WTC11 (cell line): ENCODE measurements around the gene TNFAIP3.

Experiments used
- KAT7 ChIP-seq: sonication (generic); formaldehyde crosslinking; IDR thresholded peaks from 2 replicates; pipeline ENCODE4 v1.8.1; 2023; ENCODE audit warnings: missing genetic modification reagents, mild to moderate bottlenecking, borderline replicate concordance
- NR2C2 ChIP-seq: sonication (generic); formaldehyde crosslinking; IDR thresholded peaks from 2 replicates; pipeline ENCODE4 v1.8.0; 2022; ENCODE audit warnings: mild to moderate bottlenecking, missing genetic modification reagents
- TEAD1 ChIP-seq: sonication (generic); formaldehyde crosslinking; IDR thresholded peaks from 2 replicates; pipeline ENCODE4 v1.8.0; 2022; ENCODE audit warnings: mild to moderate bottlenecking, missing genetic modification reagents
- TF ChIP-seq, protein P1 (sequence below): fragments of 200-600 bp; IDR thresholded peaks from 2 replicates; pipeline ENCODE4 v1.8.0; 2022; ENCODE audit warnings: antibody characterized with exemption
- TF ChIP-seq, protein P2 (sequence below): sonication (generic); formaldehyde crosslinking; IDR thresholded peaks from 2 replicates; pipeline ENCODE4 v1.8.1; 2023; ENCODE audit warnings: mild to moderate bottlenecking, missing genetic modification reagents, moderate library complexity
- TF ChIP-seq, protein P3 (sequence below): sonication (generic); formaldehyde crosslinking; conservative IDR thresholded peaks from 2 replicates; pipeline ENCODE4 v1.8.1; 2023; ENCODE audit warnings: mild to moderate bottlenecking, low read depth, missing genetic modification reagents, moderate library complexity

DNA sequence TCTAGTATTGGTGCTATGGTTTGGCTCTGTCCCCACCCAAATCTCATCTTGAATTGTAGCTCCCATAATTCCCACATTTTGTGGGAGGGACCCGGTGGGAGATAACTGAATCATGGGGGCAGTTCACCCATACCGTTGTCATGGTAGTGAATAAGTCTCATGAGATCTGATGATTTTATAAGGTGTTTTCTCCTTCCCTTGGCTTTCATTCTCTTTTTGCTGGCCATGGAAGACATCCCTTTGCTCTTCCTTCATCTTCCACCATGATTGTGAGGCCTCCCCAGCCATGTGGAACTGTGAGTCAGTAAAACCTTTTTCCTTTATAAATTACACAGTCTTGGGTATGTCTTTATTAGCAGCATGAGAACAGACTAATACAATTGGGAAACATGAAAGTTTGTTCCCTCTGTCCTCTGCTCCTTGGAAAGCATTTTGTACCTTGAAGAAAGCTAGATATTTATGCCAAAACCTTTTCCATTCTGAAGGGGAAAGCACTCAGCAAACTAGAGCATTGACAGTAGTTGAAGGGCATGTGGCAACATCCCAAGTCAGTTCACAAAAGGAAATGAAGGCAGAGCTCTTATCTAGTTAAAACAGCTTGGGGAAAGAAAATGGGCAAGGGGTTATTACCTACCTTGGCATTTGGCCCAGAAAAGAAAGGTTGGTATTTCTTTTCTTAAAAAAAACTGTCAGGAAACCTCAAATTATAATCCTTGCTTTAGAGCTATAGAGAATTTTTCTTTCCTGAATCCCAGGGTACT lies 10.7 kb upstream of the TNFAIP3 start:
- TF ChIP-seq, protein P1, sequence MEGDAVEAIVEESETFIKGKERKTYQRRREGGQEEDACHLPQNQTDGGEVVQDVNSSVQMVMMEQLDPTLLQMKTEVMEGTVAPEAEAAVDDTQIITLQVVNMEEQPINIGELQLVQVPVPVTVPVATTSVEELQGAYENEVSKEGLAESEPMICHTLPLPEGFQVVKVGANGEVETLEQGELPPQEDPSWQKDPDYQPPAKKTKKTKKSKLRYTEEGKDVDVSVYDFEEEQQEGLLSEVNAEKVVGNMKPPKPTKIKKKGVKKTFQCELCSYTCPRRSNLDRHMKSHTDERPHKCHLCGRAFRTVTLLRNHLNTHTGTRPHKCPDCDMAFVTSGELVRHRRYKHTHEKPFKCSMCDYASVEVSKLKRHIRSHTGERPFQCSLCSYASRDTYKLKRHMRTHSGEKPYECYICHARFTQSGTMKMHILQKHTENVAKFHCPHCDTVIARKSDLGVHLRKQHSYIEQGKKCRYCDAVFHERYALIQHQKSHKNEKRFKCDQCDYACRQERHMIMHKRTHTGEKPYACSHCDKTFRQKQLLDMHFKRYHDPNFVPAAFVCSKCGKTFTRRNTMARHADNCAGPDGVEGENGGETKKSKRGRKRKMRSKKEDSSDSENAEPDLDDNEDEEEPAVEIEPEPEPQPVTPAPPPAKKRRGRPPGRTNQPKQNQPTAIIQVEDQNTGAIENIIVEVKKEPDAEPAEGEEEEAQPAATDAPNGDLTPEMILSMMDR, result no peak
- TF ChIP-seq TEAD1 (CRISPR knock-in tag) (no peak), KAT7 (no peak), NR2C2 (no peak)
- TF ChIP-seq, protein P2, sequence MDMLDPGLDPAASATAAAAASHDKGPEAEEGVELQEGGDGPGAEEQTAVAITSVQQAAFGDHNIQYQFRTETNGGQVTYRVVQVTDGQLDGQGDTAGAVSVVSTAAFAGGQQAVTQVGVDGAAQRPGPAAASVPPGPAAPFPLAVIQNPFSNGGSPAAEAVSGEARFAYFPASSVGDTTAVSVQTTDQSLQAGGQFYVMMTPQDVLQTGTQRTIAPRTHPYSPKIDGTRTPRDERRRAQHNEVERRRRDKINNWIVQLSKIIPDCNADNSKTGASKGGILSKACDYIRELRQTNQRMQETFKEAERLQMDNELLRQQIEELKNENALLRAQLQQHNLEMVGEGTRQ, result no peak
- TF ChIP-seq, protein P3, sequence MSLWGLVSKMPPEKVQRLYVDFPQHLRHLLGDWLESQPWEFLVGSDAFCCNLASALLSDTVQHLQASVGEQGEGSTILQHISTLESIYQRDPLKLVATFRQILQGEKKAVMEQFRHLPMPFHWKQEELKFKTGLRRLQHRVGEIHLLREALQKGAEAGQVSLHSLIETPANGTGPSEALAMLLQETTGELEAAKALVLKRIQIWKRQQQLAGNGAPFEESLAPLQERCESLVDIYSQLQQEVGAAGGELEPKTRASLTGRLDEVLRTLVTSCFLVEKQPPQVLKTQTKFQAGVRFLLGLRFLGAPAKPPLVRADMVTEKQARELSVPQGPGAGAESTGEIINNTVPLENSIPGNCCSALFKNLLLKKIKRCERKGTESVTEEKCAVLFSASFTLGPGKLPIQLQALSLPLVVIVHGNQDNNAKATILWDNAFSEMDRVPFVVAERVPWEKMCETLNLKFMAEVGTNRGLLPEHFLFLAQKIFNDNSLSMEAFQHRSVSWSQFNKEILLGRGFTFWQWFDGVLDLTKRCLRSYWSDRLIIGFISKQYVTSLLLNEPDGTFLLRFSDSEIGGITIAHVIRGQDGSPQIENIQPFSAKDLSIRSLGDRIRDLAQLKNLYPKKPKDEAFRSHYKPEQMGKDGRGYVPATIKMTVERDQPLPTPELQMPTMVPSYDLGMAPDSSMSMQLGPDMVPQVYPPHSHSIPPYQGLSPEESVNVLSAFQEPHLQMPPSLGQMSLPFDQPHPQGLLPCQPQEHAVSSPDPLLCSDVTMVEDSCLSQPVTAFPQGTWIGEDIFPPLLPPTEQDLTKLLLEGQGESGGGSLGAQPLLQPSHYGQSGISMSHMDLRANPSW (CRISPR knock-in tag), result no peak
